GM18508 (cell line): ENCODE results near the gene CAV2.

Experiments
- ATAC-seq: cut with Tn5 transposase; IDR thresholded peaks from one replicate; pipeline ENCODE4 v1.9.1; 2021; ENCODE audit warnings: moderate number of reproducible peaks; ENCODE audit not compliant: insufficient read depth, unreplicated experiment

Gene CAV2

GRCh38 chr7:116494472-116494871 lies 5.1 kb upstream of the CAV2 start:
- ATAC-seq: no peak

GRCh38 chr7:116495736-116496135 lies 3.8 kb upstream of the CAV2 start:
- no peak for ATAC-seq

GRCh38 chr7:116496653-116497052 lies 2.9 kb upstream of the CAV2 start:
- ATAC-seq: no peak

GRCh38 chr7:116497708-116498107 lies 1.8 kb upstream of the CAV2 start:
- ATAC-seq: no peak

GRCh38 chr7:116500078-116500853 lies 728 bp downstream of the CAV2 start:
- peak; percentile 56 for ATAC-seq

GRCh38 chr7:116501425-116502167 lies 2.1 kb downstream of the CAV2 start:
- ATAC-seq: no peak

GRCh38 chr7:116502201-116503096 lies 2.9 kb downstream of the CAV2 start:
- no peak for ATAC-seq

GRCh38 chr7:116503835-116504234 lies 4.3 kb downstream of the CAV2 start:
- ATAC-seq: no peak

- no peak for ATAC-seq
Measured at GRCh38 chr7:116505278-116505677, 5.7 kb downstream of the CAV2 start.

- no peak for ATAC-seq
Measured at GRCh38 chr7:116505823-116506222, 6.3 kb downstream of the CAV2 start.

- no peak for ATAC-seq
Measured at GRCh38 chr7:116509982-116510579, 10.5 kb downstream of the CAV2 start.

- no peak for ATAC-seq
Measured at GRCh38 chr7:116510795-116511194, 11.3 kb downstream of the CAV2 start.

- ATAC-seq: peak; percentile 98
Measured at GRCh38 chr7:116511552-116512519, 12.3 kb downstream of the CAV2 start.

GRCh38 chr7:116512520-116513188 lies 13.1 kb downstream of the CAV2 start:
- no peak for ATAC-seq

- ATAC-seq: no peak
Measured at GRCh38 chr7:116515584-116515983, 16.0 kb downstream of the CAV2 start.

- ATAC-seq: no peak
Measured at GRCh38 chr7:116516324-116516723, 16.8 kb downstream of the CAV2 start.

- ATAC-seq: no peak
Measured at GRCh38 chr7:116517626-116518025, 18.1 kb downstream of the CAV2 start.

- ATAC-seq: no peak
Measured at GRCh38 chr7:116518961-116519360, 19.4 kb downstream of the CAV2 start.
